H1 (cell line): ENCODE measurements around the gene BHMT2. TPM values are rescaled to one million over a fixed set of nuclear protein-coding genes. Genes with fewer than 3 reads are reported as not detected.

ENCODE experiments used
- CTCF ChIA-PET: fragments of 300-600 bp; sonication (Branson Sonifier 250); formaldehyde crosslinking; loops from one replicate; lab custom pipeline; 2021; ENCODE audit not compliant: partially characterized antibody; lab: Charles Lee
- POLR2A ChIA-PET: fragments of 300-600 bp; sonication (Branson Sonifier 250); formaldehyde crosslinking; loops from one replicate; lab custom pipeline; 2021; ENCODE audit warnings: inconsistent platforms; ENCODE audit not compliant: partially characterized antibody; lab: Charles Lee
- DNase-seq, 2 experiments: peaks; one replicate each; pipeline versions ENCODE4 v3.0.0 to v3.0.0-alpha.2; 2010 to 2022; ENCODE audit warnings: low spot score in 2 of 2, low read depth in 1 of 2, mixed read lengths in 1 of 2
- FAIRE-seq: peaks from 2 replicates; lab custom pipeline; 2011; peaks lifted over from hg19 to GRCh38; lab: Jason Lieb, UNC
- H2AFZ ChIP-seq: 2 replicates; pipeline ENCODE4 v1.8.1; 2012; ENCODE audit warnings: low read length, inconsistent platforms
- H2AK5ac ChIP-seq: 2 replicates; pipeline ENCODE4 v1.6.1; 2013; ENCODE audit warnings: low read depth, low read length
- H2BK120ac ChIP-seq: replicated peaks from 2 replicates; pipeline ENCODE3; 2013; ENCODE audit warnings: low read depth, low read length, inconsistent platforms
- H2BK12ac ChIP-seq: 2 replicates; pipeline ENCODE4 v1.6.1; 2013; ENCODE audit warnings: low read depth, low read length
- H2BK15ac ChIP-seq: 2 replicates; pipeline ENCODE4 v1.6.1; 2013; ENCODE audit warnings: low read length
- H2BK20ac ChIP-seq: 2 replicates; pipeline ENCODE4 v1.6.1; 2013; ENCODE audit warnings: low read length
- H2BK5ac ChIP-seq: 2 replicates; pipeline ENCODE4 v1.6.1; 2013; ENCODE audit warnings: low read depth, low read length
- H3K14ac ChIP-seq: 2 replicates; pipeline ENCODE4 v1.6.1; 2013; ENCODE audit warnings: inconsistent platforms; ENCODE audit not compliant: insufficient read length
- H3K18ac ChIP-seq: 2 replicates; pipeline ENCODE4 v1.6.1; 2013; ENCODE audit warnings: low read length; ENCODE audit errors: extremely low read depth
- H3K23ac ChIP-seq: 2 replicates; pipeline ENCODE4 v1.6.1; 2013; ENCODE audit warnings: inconsistent platforms; ENCODE audit not compliant: insufficient read length
- H3K23me2 ChIP-seq: 2 replicates; pipeline ENCODE4 v1.6.1; 2013; ENCODE audit warnings: low read depth, low read length
- H3K27ac ChIP-seq: 2 replicates; pipeline ENCODE4 v1.6.1; 2011; ENCODE audit warnings: low read depth, low read length, inconsistent platforms
- H3K27me3 ChIP-seq, 4 experiments: replicated peaks in 1 of 4; 1 replicate in 1 of 4; 2 replicates in 3 of 4; pipeline versions ENCODE4 v1.6.1 to v1.8.1; 2011 to 2013; ENCODE audit warnings: low read length in 3 of 4, mild to moderate bottlenecking in 3 of 4, inconsistent platforms in 2 of 4, mixed read lengths in 2 of 4, moderate library complexity in 1 of 4; ENCODE audit not compliant: control insufficient read depth in 3 of 4, insufficient read depth in 3 of 4; ENCODE audit errors: extremely low read depth in 1 of 4
- H3K36me3 ChIP-seq, 4 experiments: 2 replicates each; pipeline versions ENCODE4 v1.6.1 to v1.8.1; 2011 to 2013; ENCODE audit warnings: mild to moderate bottlenecking in 4 of 4, low read length in 3 of 4, moderate library complexity in 2 of 4, control low read depth in 1 of 4, inconsistent platforms in 1 of 4; ENCODE audit not compliant: insufficient read depth in 4 of 4, control insufficient read depth in 2 of 4
- H3K4ac ChIP-seq: replicated peaks from 2 replicates; pipeline ENCODE3; 2013; ENCODE audit warnings: low read length, low read depth, mixed read lengths, inconsistent platforms; ENCODE audit not compliant: insufficient read length
- H3K4me1 ChIP-seq, 4 experiments: replicated peaks in 1 of 4; 1 replicate in 1 of 4; 2 replicates in 3 of 4; pipeline versions ENCODE4 v1.6.1 to v1.8.1; 2011 to 2013; ENCODE audit warnings: low read length in 3 of 4, inconsistent platforms in 2 of 4, mixed read lengths in 1 of 4; ENCODE audit not compliant: insufficient read depth in 4 of 4, control insufficient read depth in 3 of 4
- H3K4me2 ChIP-seq, 2 experiments: 2 replicates each; pipeline versions ENCODE4 v1.6.1 to v1.8.1; 2011 to 2013; ENCODE audit warnings: low read depth in 2 of 2, low read length in 2 of 2, control low read depth in 1 of 2, inconsistent platforms in 1 of 2, mild to moderate bottlenecking in 1 of 2; ENCODE audit not compliant: insufficient read depth in 1 of 2
- H3K4me3 ChIP-seq, 4 experiments: fragments of 200-600, 300-600 bp in 1 of 4; sonication (generic), shearing (Covaris generic), sonication (Bioruptor Twin) in 1 of 4; 2 replicates each; pipeline versions ENCODE4 v1.5.1 to v1.8.1; 2011 to 2016; ENCODE audit warnings: low read length in 4 of 4, low read depth in 3 of 4, control low read depth in 2 of 4, inconsistent platforms in 2 of 4, mild to moderate bottlenecking in 2 of 4, mixed read lengths in 1 of 4, moderate library complexity in 1 of 4; ENCODE audit not compliant: insufficient read depth in 2 of 4; ENCODE audit errors: extremely low read depth in 1 of 4
- H3K56ac ChIP-seq: replicated peaks from 2 replicates; pipeline ENCODE3; 2013; ENCODE audit warnings: low read depth, mild to moderate bottlenecking, mixed read lengths, low read length, inconsistent platforms; ENCODE audit not compliant: insufficient read length
- H3K79me1 ChIP-seq: 2 replicates; pipeline ENCODE4 v1.6.1; 2013; ENCODE audit warnings: low read depth, low read length, control low read depth
- H3K79me2 ChIP-seq, 2 experiments: 2 replicates each; pipeline versions ENCODE4 v1.6.1 to v1.8.1; 2012 to 2013; ENCODE audit warnings: low read length in 2 of 2, mild to moderate bottlenecking in 2 of 2, inconsistent platforms in 1 of 2; ENCODE audit not compliant: insufficient read depth in 2 of 2, control insufficient read depth in 1 of 2
- H3K9ac ChIP-seq, 4 experiments: replicated peaks in 1 of 4; 1 replicate in 1 of 4; 2 replicates in 3 of 4; pipeline versions ENCODE4 v1.6.1 to v1.8.1; 2011 to 2013; ENCODE audit warnings: low read depth in 3 of 4, low read length in 3 of 4, control low read depth in 2 of 4, mild to moderate bottlenecking in 2 of 4, moderate library complexity in 2 of 4, inconsistent platforms in 1 of 4; ENCODE audit errors: extremely low read depth in 1 of 4
- H3K9me3 ChIP-seq, 2 experiments: 2 replicates each; pipeline versions ENCODE4 v1.6.1 to v1.8.1; 2012 to 2013; ENCODE audit warnings: mild to moderate bottlenecking in 2 of 2, moderate library complexity in 2 of 2, control low read depth in 1 of 2, inconsistent platforms in 1 of 2, low read depth in 1 of 2, low read length in 1 of 2, mixed read lengths in 1 of 2; ENCODE audit not compliant: insufficient read depth in 2 of 2
- H4K20me1 ChIP-seq, 2 experiments: replicated peaks in 1 of 2; 2 replicates each; pipeline versions ENCODE3 to v1.8.1; 2011 to 2013; ENCODE audit warnings: inconsistent platforms in 2 of 2, low read length in 2 of 2, mild to moderate bottlenecking in 1 of 2; ENCODE audit not compliant: insufficient read depth in 2 of 2, control insufficient read depth in 1 of 2
- H4K5ac ChIP-seq: 2 replicates; pipeline ENCODE4 v1.6.1; 2013; ENCODE audit warnings: low read length, low read depth, mixed read lengths, inconsistent platforms; ENCODE audit not compliant: insufficient read length
- H4K8ac ChIP-seq: 2 replicates; pipeline ENCODE4 v1.8.0; 2013; ENCODE audit warnings: mild to moderate bottlenecking, moderate library complexity, low read length, inconsistent platforms; ENCODE audit not compliant: insufficient read depth; ENCODE audit errors: extremely low read depth
- H4K91ac ChIP-seq: replicated peaks from 2 replicates; pipeline ENCODE3; 2013; ENCODE audit warnings: low read length, mixed read lengths, inconsistent platforms; ENCODE audit not compliant: insufficient read length
- CTCF ChIP-seq, 3 experiments: IDR thresholded peaks; 1 replicate in 2 of 3; 2 replicates in 1 of 3; pipeline versions ENCODE4 v1.5.1 to v1.6.1; 2011; ENCODE audit warnings: low read length in 3 of 3, mild to moderate bottlenecking in 3 of 3, inconsistent platforms in 2 of 3, low read depth in 1 of 3, moderate library complexity in 1 of 3; ENCODE audit not compliant: insufficient read depth in 1 of 3; ENCODE audit errors: control extremely low read depth in 1 of 3
- GABPA ChIP-seq: IDR thresholded peaks from 2 replicates; pipeline ENCODE4 v1.6.1; 2011; ENCODE audit warnings: mild to moderate bottlenecking, low read length, moderate library complexity, borderline replicate concordance; ENCODE audit not compliant: insufficient read depth
- RAD21 ChIP-seq, 2 experiments: IDR thresholded peaks in 1 of 2; conservative IDR thresholded peaks in 1 of 2; 2 replicates each; pipeline ENCODE4 v1.6.1; 2011; ENCODE audit warnings: low read depth in 2 of 2, low read length in 2 of 2, improper control_type of control experiment in 1 of 2, inconsistent platforms in 1 of 2, mild to moderate bottlenecking in 1 of 2, moderate library complexity in 1 of 2
- WGBS, 2 experiments: shearing (Covaris generic) in 1 of 2; methylation state at CpG; one replicate each; pipeline versions ENCODE4 v1.1.6 to v1.1.7; 2013 to 2015; ENCODE audit warnings: low lambda C conversion rate in 2 of 2, mixed read lengths in 2 of 2, inconsistent platforms in 1 of 2, low coverage in 1 of 2, missing lambda C conversion rate in 1 of 2; ENCODE audit not compliant: insufficient replicate concordance in 2 of 2, insufficient coverage in 1 of 2, insufficient read length in 1 of 2; ENCODE audit errors: extremely low coverage in 1 of 2, missing lambda C conversion rate in 1 of 2; 5-methylcytosine and 5-hydroxymethylcytosine counted together
- polyA plus RNA-seq, 7 experiments: library from polyadenylated mRNA; depleted of rRNA in 3 of 7; stranded (reverse) in 5 of 7; unstranded in 2 of 7; fragments of >200 nt in 5 of 7; fragments of 200-250 nt in 2 of 7; gene quantifications; 1 replicate in 5 of 7; 2 replicates in 1 of 7; 4 replicates in 1 of 7; pipeline versions ENCODE4 v1.2.1 to v1.2.3, GENCODE V29; 2011 to 2013; ENCODE audit warnings: missing spikeins in 2 of 7, mixed read lengths in 2 of 7
- total RNA-seq: library from RNA; stranded (reverse); fragmentation: NEBNext Ultra II Directional; extraction: Animal tissue kit (Norgen Biotek cat#: 25700); gene quantifications from 2 replicates; pipeline ENCODE4 v1.2.1, GENCODE V29; 2021

The BHMT2 gene
- total and polyA plus RNA-seq, 2 of the 8 experiments (the other 6 are each of a cell fraction or from before 2014, with no cell fraction given), result 0.11 TPM; not detected in 1

GRCh38 chr5:79025054-79025472 lies 44.5 kb upstream of the BHMT2 start:
- no peak overlapping the region for H2BK15ac ChIP-seq
- H3K27ac ChIP-seq, result no peak overlapping the region
- no peak overlapping the region for H3K9ac ChIP-seq
- H3K14ac ChIP-seq, result no peak overlapping the region
- H4K8ac ChIP-seq, result peak overlapping the region; percentile 45; the same call in 1 of the 2 replicates
- H4K91ac ChIP-seq, result peak overlapping the region; percentile 79
- no peak overlapping the region for H2BK12ac ChIP-seq
- no peak overlapping the region for H2AK5ac ChIP-seq
- no peaks in the 10 kb centered on the region for H3K79me2 ChIP-seq
- H3K4me2 ChIP-seq, result peak overlapping the region; percentile 4 to 62; a peak in 3 of 4 replicates
- H3K27me3 ChIP-seq, result no peaks in the 10 kb centered on the region
- no peaks in the 10 kb centered on the region for H3K36me3 ChIP-seq
- peak overlapping the region; percentile 70 for H2BK120ac ChIP-seq
- H3K79me1 ChIP-seq, result no peaks in the 10 kb centered on the region
- H3K18ac ChIP-seq, result no peak overlapping the region; the same call in 1 of the 2 replicates
- peak; percentile 59 to 92 (median 68) for TF ChIP-seq CTCF (IDR thresholded peaks at IDR 0.05; ENCODE audit: control extremely low read depth in 1 of 3, insufficient read depth in 1 of 3, low read depth in 1 of 3, low read length in 3 of 3)
- TF ChIP-seq GABPA, result no peak
- peak; percentile 93 to 96 for TF ChIP-seq RAD21 (IDR thresholded peaks at IDR 0.05 in 1 of 2, conservative IDR thresholded peaks at IDR 0.05 in 1 of 2; ENCODE audit: low read depth in 2 of 2, low read length in 2 of 2)
- peak overlapping the region; percentile 95 for H2AFZ ChIP-seq
- FAIRE-seq (peak; percentile 78), DNase-seq (peak; percentile 31 to 78)
- H4K5ac ChIP-seq, result no peak overlapping the region
- H3K56ac ChIP-seq, result no peak overlapping the region
- no peak overlapping the region for H2BK20ac ChIP-seq
- WGBS, 2 experiments, result 9% methylated on average over 13 of the region's 13 CpGs; no CpG with 5 or more reads in 1 of the 2 experiments
- H3K4me3 ChIP-seq, result peak overlapping the region in 1 of 4 experiments; percentile 45; a peak in 4 of 8 replicates
- H3K23me2 ChIP-seq, result no peaks in the 10 kb centered on the region
- H4K20me1 ChIP-seq, result no peaks in the 10 kb centered on the region
- ChIA-PET CTCF (interaction anchor here (0.6 to 13.1 kb wide), 65 partner anchors 9 to 854 kb away, joined by 3 to 243 read pairs (median 4); no protein-coding TSS in a partner anchor), POLR2A (interaction anchor here (1.1 kb wide), 1 partner anchor 108 kb away, joined by 3 read pairs; no protein-coding TSS in a partner anchor)
- no peak overlapping the region for H3K23ac ChIP-seq
- no peaks in the 10 kb centered on the region for H3K9me3 ChIP-seq
- H3K4me1 ChIP-seq, result peaks cover 3 to 14% (median 6%) of the 10 kb centered on the region in 4 experiments; a peak in 5 of 7 replicates
- no peak overlapping the region for H2BK5ac ChIP-seq
- H3K4ac ChIP-seq, result no peak overlapping the region
